ENCODE measurements around the gene PEA15. TPM values are rescaled to one million over a fixed set of nuclear protein-coding genes. Genes with fewer than 3 reads are reported as not detected.

PEA15 gene
- total and polyA plus RNA-seq, 2 of the 8 experiments (the other 6 are each of a cell fraction or from before 2014, with no cell fraction given): 71.3 to 75.1 TPM

GRCh38 chr1:160164121-160164520 is 41.1 kb upstream of the PEA15 start (continued):
- TF ChIP-seq TAF1 (IDR thresholded peaks at IDR 0.05; ENCODE audit: low read depth, low read length) (no peak), NRF1 (IDR thresholded peaks at IDR 0.05; ENCODE audit: low read depth, low read length) (no peak)
